GM21367 (cell line): Measurements from ENCODE around the gene SLC38A6.

ENCODE experiments used
- ATAC-seq: cut with Tn5 transposase; IDR thresholded peaks from one replicate; pipeline ENCODE4 v1.9.1; 2021; ENCODE audit not compliant: unreplicated experiment

SLC38A6 gene

DNA sequence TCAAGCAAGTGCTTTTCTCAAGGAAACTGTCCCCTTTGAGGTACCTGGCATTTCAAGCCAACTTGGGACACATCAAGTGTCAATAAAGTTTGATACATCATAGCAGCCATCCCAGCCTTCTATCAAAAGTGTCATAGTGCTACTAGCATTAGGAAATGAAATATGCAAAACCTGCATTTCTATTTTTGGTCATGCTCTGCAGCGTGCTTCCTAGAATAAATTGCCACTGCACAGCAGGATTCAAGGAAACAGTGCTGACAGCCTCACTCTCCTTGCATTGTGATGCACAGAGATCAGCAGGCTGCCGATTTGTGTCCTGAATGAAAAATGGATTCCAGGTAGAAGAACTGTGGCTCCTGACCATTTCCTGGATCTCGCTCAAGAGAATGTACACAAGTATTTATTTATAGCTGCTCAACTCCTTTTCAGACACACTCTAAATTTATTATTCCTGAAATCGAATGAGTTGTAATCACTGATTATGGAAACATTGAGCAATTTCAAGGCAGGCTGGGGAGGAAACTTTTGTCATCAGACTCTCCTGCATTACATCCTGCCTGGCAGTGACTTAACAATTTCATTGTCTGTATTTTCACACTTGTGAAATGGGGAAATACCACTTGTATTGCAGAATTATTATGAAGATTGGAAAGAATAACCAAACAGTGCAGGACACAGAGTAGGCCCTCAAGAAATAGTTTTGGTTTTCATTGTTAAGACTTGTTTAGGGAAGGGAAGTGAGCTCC is 120.9 kb downstream of the SLC38A6 start:
- no peak for ATAC-seq
